ENCODE results near the gene CDH4.

Gene CDH4

GRCh38 chr20:61745397-61746146, 493.5 kb downstream of the CDH4 start:
- H3K27ac ChIP-seq (replicated peaks) = no peak overlapping the region
- TF ChIP-seq POLR2AphosphoS5 (IDR thresholded peaks at IDR 0.05; ENCODE audit: low read depth) = no peak
- no peak for TF ChIP-seq SPI1 (IDR thresholded peaks at IDR 0.05; ENCODE audit: borderline replicate concordance, low read depth)
- TF ChIP-seq CTCF (IDR thresholded peaks at IDR 0.05; ENCODE audit: insufficient read depth, low read length) = no peak
- no peak for TF ChIP-seq GABPA (IDR thresholded peaks at IDR 0.05; ENCODE audit: low read depth)
- no peak for TF ChIP-seq REST (IDR thresholded peaks at IDR 0.05; ENCODE audit: insufficient replicate concordance, low read depth)
- H3K4me3 ChIP-seq (replicated peaks; ENCODE audit: insufficient read depth, low read length) = no peak overlapping the region
- no peaks in the 10 kb centered on the region for H3K27me3 ChIP-seq (ENCODE audit: insufficient read depth, poor library complexity, severe bottlenecking)
- no peak for DNase-seq (ENCODE audit: low read depth in 1 of 2, low spot score in 1 of 2)

GRCh38 chr20:61746147-61746646, 494.1 kb downstream of the CDH4 start:
- Histone ChIP-seq H3K4me3 (replicated peaks; ENCODE audit: insufficient read depth, low read length) (no peak overlapping the region), H3K27ac (replicated peaks) (no peak overlapping the region), H3K27me3 (ENCODE audit: insufficient read depth, poor library complexity, severe bottlenecking) (no peaks in the 10 kb centered on the region)
- DNase-seq (ENCODE audit: low read depth in 1 of 2, low spot score in 1 of 2) = no peak
- TF ChIP-seq REST (IDR thresholded peaks at IDR 0.05; ENCODE audit: insufficient replicate concordance, low read depth) (no peak), CTCF (IDR thresholded peaks at IDR 0.05; ENCODE audit: insufficient read depth, low read length) (no peak), POLR2AphosphoS5 (IDR thresholded peaks at IDR 0.05; ENCODE audit: low read depth) (no peak), GABPA (IDR thresholded peaks at IDR 0.05; ENCODE audit: low read depth) (no peak), SPI1 (IDR thresholded peaks at IDR 0.05; ENCODE audit: borderline replicate concordance, low read depth) (no peak)

GRCh38 chr20:61746781-61747180, 494.7 kb downstream of the CDH4 start:
- Histone ChIP-seq H3K27me3 (ENCODE audit: insufficient read depth, poor library complexity, severe bottlenecking) (no peaks in the 10 kb centered on the region), H3K4me3 (replicated peaks; ENCODE audit: insufficient read depth, low read length) (no peak overlapping the region), H3K27ac (replicated peaks) (no peak overlapping the region)
- DNase-seq (ENCODE audit: low read depth in 1 of 2, low spot score in 1 of 2) = no peak
- no peak for TF ChIP-seq SPI1 (IDR thresholded peaks at IDR 0.05; ENCODE audit: borderline replicate concordance, low read depth)
- TF ChIP-seq GABPA (IDR thresholded peaks at IDR 0.05; ENCODE audit: low read depth) = no peak
- TF ChIP-seq CTCF (IDR thresholded peaks at IDR 0.05; ENCODE audit: insufficient read depth, low read length) = no peak
- no peak for TF ChIP-seq POLR2AphosphoS5 (IDR thresholded peaks at IDR 0.05; ENCODE audit: low read depth)
- TF ChIP-seq REST (IDR thresholded peaks at IDR 0.05; ENCODE audit: insufficient replicate concordance, low read depth) = no peak
